SK-N-SH treated with all-trans-retinoic acid at 6 μM for 48 hours (cell line): ENCODE data around the gene CEP170.

Experiments
- ATAC-seq: fragments of 200-7000 bp; cut with Tn5 transposase; 3 replicates; pipeline ENCODE4 v1.9.1; 2020; ENCODE audit warnings: mild to moderate bottlenecking, moderate library complexity
- ARNTL ChIP-seq: fragments of 450-650 bp; formaldehyde crosslinking; IDR thresholded peaks from 2 replicates; pipeline ENCODE4 v1.5.0; 2020; ENCODE audit warnings: low read depth, mild to moderate bottlenecking, moderate library complexity, borderline replicate concordance
- BACH2 ChIP-seq: fragments of 250-450 bp; sonication (Bioruptor Pico); IDR thresholded peaks from 2 replicates; pipeline ENCODE4 v1.9.0; 2021; ENCODE audit warnings: mild to moderate bottlenecking, borderline replicate concordance
- CSDC2 ChIP-seq: fragments of 250-450 bp; sonication (Bioruptor Pico); IDR thresholded peaks from 2 replicates; pipeline ENCODE4 v1.5.0; 2020; ENCODE audit warnings: mild to moderate bottlenecking, moderate library complexity
- ESRRG ChIP-seq: fragments of 250-450 bp; sonication (Bioruptor Pico); IDR thresholded peaks from 2 replicates; pipeline ENCODE4 v1.6.1; 2021; ENCODE audit warnings: mild to moderate bottlenecking
- GLIS3 ChIP-seq: fragments of 250-450 bp; sonication (Bioruptor Pico); IDR thresholded peaks from 2 replicates; pipeline ENCODE4 v1.5.0; 2020; ENCODE audit warnings: mild to moderate bottlenecking, moderate library complexity
- ISL1 ChIP-seq: fragments of 250-450 bp; sonication (Bioruptor Pico); IDR thresholded peaks from 2 replicates; pipeline ENCODE4 v2.1.2; 2022; ENCODE audit warnings: mild to moderate bottlenecking, moderate library complexity
- OSR1 ChIP-seq: fragments of 250-450 bp; sonication (Bioruptor Pico); IDR thresholded peaks from 2 replicates; pipeline ENCODE4 v1.8.0; 2022; ENCODE audit warnings: moderate library complexity, mild to moderate bottlenecking, inconsistent platforms
- PPARA ChIP-seq: fragments of 250-450 bp; sonication (Bioruptor Pico); IDR thresholded peaks from 2 replicates; pipeline ENCODE4 v1.5.0; 2020; ENCODE audit warnings: mild to moderate bottlenecking, borderline replicate concordance
- RARB ChIP-seq: fragments of 250-450 bp; sonication (Bioruptor Pico); IDR thresholded peaks from 2 replicates; pipeline ENCODE4 v1.8.0; 2021; ENCODE audit warnings: mild to moderate bottlenecking, moderate library complexity
- TCF4 ChIP-seq: fragments of 250-450 bp; sonication (Bioruptor Pico); IDR thresholded peaks from 2 replicates; pipeline ENCODE4 v1.8.0; 2021; ENCODE audit warnings: mild to moderate bottlenecking, moderate library complexity, borderline replicate concordance
- TOX ChIP-seq: fragments of 250-450 bp; sonication (Bioruptor Pico); IDR thresholded peaks from 2 replicates; pipeline ENCODE4 v1.8.0; 2021; ENCODE audit warnings: mild to moderate bottlenecking, moderate library complexity, borderline replicate concordance
- ZC3H10 ChIP-seq: fragments of 250-450 bp; sonication (Bioruptor Pico); IDR thresholded peaks from 2 replicates; pipeline ENCODE4 v1.5.1; 2021; ENCODE audit warnings: mild to moderate bottlenecking, moderate library complexity
- ZFP3 ChIP-seq: fragments of 250-450 bp; sonication (Bioruptor Pico); IDR thresholded peaks from 2 replicates; pipeline ENCODE4 v1.5.0; 2020; ENCODE audit warnings: mild to moderate bottlenecking, moderate library complexity
- ZFP30 ChIP-seq: fragments of 450-650 bp; formaldehyde crosslinking; IDR thresholded peaks from 2 replicates; pipeline ENCODE4 v1.5.0; 2022; ENCODE audit warnings: mild to moderate bottlenecking, moderate library complexity
- ZNF70 ChIP-seq: fragments of 450-650 bp; formaldehyde crosslinking; IDR thresholded peaks from 2 replicates; pipeline ENCODE4 v1.5.0; 2020; ENCODE audit warnings: mild to moderate bottlenecking, moderate library complexity
- TF ChIP-seq, protein P1 (sequence below): fragments of 250-450 bp; sonication (Bioruptor Pico); IDR thresholded peaks from 2 replicates; pipeline ENCODE4 v1.5.1; 2021; ENCODE audit warnings: mild to moderate bottlenecking, moderate library complexity
- TF ChIP-seq, protein P2 (sequence below): fragments of 250-450 bp; sonication (Bioruptor Pico); IDR thresholded peaks from 2 replicates; pipeline ENCODE4 v1.8.0; 2020; ENCODE audit warnings: mild to moderate bottlenecking, moderate library complexity, borderline replicate concordance
- TF ChIP-seq, protein P3 (sequence below): fragments of 250-450 bp; sonication (Bioruptor Pico); IDR thresholded peaks from 2 replicates; pipeline ENCODE4 v1.5.1; 2020; ENCODE audit warnings: low read depth, mild to moderate bottlenecking, moderate library complexity
- TF ChIP-seq, protein P4 (sequence below): fragments of 250-450 bp; sonication (Bioruptor Pico); IDR thresholded peaks from 2 replicates; pipeline ENCODE4 v1.5.0; 2020; ENCODE audit warnings: mild to moderate bottlenecking, moderate library complexity
- TF ChIP-seq, protein P5 (sequence below): fragments of 250-450 bp; sonication (Bioruptor Pico); IDR thresholded peaks from 2 replicates; pipeline ENCODE4 v1.8.0; 2021; ENCODE audit warnings: low read depth, mild to moderate bottlenecking, moderate library complexity, borderline replicate concordance

Gene CEP170

DNA sequence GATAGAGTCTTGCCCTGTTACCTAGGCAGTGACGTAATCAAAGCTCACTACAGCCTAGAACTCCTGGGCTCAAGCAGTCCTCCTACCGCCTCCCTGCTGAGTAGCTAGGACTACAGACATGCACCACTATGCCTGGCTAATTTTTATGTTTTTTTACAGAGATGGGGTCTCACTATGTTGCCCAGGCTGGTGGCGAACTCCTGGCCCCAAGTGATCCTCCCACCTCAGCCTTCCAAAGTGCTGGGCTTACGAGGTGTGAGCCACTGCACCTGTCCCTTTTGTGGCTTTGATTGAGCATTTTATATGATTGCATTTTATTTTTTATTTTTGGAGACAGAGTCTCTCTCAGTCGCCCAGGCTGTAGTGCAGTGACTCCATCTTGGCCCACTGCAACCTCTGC lies 26.6 kb upstream of the CEP170 start (continued):
- TF ChIP-seq OSR1 (no peak), CSDC2 (CRISPR knock-in tag) (no peak), RARB (CRISPR knock-in tag) (no peak), ZNF70 (CRISPR knock-in tag) (no peak), ISL1 (no peak), ARNTL (CRISPR knock-in tag) (no peak), ESRRG (CRISPR knock-in tag) (no peak), ZFP30 (CRISPR knock-in tag) (no peak), GLIS3 (CRISPR knock-in tag) (no peak), TOX (no peak)
- TF ChIP-seq, protein P1, sequence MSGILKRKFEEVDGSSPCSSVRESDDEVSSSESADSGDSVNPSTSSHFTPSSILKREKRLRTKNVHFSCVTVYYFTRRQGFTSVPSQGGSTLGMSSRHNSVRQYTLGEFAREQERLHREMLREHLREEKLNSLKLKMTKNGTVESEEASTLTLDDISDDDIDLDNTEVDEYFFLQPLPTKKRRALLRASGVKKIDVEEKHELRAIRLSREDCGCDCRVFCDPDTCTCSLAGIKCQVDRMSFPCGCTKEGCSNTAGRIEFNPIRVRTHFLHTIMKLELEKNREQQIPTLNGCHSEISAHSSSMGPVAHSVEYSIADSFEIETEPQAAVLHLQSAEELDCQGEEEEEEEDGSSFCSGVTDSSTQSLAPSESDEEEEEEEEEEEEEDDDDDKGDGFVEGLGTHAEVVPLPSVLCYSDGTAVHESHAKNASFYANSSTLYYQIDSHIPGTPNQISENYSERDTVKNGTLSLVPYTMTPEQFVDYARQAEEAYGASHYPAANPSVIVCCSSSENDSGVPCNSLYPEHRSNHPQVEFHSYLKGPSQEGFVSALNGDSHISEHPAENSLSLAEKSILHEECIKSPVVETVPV (CRISPR knock-in tag) = no peak

DNA sequence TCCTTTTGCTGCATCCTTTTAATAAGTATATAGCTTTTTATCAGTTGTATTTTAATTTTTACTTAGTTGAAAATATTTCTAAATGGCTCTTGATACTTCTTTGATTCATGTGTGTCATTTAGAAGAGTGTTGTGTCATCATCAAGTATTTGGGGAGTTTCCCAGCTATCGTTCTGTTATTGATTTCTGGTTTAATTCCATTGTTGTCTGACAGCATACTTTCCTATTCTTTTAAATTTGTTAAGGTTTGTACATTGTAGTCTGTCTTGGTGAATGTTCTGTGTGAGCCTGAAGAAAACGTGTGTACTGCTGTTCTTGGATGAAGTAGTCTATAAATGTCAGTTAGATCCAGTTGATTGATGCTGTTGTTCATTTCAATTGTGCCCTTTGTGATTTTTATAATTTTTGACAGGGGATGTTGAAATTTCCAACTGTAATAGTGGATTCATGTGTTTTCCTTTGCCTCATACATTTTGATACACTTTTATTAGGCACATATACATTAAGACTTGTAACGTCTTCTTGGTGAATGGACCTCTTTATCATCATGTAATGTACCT lies 25.6 kb upstream of the CEP170 start:
- TF ChIP-seq ZFP30 (CRISPR knock-in tag) (no peak), ISL1 (no peak), ESRRG (CRISPR knock-in tag) (no peak), TOX (no peak), ZNF70 (CRISPR knock-in tag) (no peak), PPARA (CRISPR knock-in tag) (no peak), ZC3H10 (CRISPR knock-in tag) (no peak), BACH2 (CRISPR knock-in tag) (no peak), TCF4 (CRISPR knock-in tag) (no peak), OSR1 (no peak), ZFP3 (no peak), RARB (CRISPR knock-in tag) (no peak), CSDC2 (CRISPR knock-in tag) (no peak), ARNTL (CRISPR knock-in tag) (no peak)
- TF ChIP-seq, protein P2, sequence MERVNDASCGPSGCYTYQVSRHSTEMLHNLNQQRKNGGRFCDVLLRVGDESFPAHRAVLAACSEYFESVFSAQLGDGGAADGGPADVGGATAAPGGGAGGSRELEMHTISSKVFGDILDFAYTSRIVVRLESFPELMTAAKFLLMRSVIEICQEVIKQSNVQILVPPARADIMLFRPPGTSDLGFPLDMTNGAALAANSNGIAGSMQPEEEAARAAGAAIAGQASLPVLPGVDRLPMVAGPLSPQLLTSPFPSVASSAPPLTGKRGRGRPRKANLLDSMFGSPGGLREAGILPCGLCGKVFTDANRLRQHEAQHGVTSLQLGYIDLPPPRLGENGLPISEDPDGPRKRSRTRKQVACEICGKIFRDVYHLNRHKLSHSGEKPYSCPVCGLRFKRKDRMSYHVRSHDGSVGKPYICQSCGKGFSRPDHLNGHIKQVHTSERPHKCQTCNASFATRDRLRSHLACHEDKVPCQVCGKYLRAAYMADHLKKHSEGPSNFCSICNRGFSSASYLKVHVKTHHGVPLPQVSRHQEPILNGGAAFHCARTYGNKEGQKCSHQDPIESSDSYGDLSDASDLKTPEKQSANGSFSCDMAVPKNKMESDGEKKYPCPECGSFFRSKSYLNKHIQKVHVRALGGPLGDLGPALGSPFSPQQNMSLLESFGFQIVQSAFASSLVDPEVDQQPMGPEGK = no peak
- TF ChIP-seq, protein P3, sequence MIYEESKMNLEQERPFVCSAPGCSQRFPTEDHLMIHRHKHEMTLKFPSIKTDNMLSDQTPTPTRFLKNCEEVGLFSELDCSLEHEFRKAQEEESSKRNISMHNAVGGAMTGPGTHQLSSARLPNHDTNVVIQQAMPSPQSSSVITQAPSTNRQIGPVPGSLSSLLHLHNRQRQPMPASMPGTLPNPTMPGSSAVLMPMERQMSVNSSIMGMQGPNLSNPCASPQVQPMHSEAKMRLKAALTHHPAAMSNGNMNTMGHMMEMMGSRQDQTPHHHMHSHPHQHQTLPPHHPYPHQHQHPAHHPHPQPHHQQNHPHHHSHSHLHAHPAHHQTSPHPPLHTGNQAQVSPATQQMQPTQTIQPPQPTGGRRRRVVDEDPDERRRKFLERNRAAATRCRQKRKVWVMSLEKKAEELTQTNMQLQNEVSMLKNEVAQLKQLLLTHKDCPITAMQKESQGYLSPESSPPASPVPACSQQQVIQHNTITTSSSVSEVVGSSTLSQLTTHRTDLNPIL (CRISPR knock-in tag) = no peak
- TF ChIP-seq, protein P4, sequence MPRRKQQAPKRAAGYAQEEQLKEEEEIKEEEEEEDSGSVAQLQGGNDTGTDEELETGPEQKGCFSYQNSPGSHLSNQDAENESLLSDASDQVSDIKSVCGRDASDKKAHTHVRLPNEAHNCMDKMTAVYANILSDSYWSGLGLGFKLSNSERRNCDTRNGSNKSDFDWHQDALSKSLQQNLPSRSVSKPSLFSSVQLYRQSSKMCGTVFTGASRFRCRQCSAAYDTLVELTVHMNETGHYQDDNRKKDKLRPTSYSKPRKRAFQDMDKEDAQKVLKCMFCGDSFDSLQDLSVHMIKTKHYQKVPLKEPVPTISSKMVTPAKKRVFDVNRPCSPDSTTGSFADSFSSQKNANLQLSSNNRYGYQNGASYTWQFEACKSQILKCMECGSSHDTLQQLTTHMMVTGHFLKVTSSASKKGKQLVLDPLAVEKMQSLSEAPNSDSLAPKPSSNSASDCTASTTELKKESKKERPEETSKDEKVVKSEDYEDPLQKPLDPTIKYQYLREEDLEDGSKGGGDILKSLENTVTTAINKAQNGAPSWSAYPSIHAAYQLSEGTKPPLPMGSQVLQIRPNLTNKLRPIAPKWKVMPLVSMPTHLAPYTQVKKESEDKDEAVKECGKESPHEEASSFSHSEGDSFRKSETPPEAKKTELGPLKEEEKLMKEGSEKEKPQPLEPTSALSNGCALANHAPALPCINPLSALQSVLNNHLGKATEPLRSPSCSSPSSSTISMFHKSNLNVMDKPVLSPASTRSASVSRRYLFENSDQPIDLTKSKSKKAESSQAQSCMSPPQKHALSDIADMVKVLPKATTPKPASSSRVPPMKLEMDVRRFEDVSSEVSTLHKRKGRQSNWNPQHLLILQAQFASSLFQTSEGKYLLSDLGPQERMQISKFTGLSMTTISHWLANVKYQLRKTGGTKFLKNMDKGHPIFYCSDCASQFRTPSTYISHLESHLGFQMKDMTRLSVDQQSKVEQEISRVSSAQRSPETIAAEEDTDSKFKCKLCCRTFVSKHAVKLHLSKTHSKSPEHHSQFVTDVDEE (CRISPR knock-in tag) = no peak
- TF ChIP-seq, protein P5, sequence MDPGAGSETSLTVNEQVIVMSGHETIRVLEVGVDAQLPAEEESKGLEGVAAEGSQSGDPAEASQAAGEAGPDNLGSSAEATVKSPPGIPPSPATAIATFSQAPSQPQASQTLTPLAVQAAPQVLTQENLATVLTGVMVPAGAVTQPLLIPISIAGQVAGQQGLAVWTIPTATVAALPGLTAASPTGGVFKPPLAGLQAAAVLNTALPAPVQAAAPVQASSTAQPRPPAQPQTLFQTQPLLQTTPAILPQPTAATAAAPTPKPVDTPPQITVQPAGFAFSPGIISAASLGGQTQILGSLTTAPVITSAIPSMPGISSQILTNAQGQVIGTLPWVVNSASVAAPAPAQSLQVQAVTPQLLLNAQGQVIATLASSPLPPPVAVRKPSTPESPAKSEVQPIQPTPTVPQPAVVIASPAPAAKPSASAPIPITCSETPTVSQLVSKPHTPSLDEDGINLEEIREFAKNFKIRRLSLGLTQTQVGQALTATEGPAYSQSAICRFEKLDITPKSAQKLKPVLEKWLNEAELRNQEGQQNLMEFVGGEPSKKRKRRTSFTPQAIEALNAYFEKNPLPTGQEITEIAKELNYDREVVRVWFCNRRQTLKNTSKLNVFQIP (CRISPR knock-in tag) = no peak
- TF ChIP-seq, protein P1 (CRISPR knock-in tag) = no peak
- ATAC-seq = no peak
